HepG2 (cell line): ENCODE results near the gene PHF23. TPM values are rescaled to one million over a fixed set of nuclear protein-coding genes. Genes with fewer than 3 reads are reported as not detected.

Experiments used
- ETV6 ChIP-seq: sonication (generic); formaldehyde crosslinking; conservative IDR thresholded peaks from 2 replicates; pipeline ENCODE4 v1.4.0; 2020; ENCODE audit warnings: missing genetic modification reagents
- JDP2 ChIP-seq: sonication (generic); formaldehyde crosslinking; IDR thresholded peaks from 2 replicates; pipeline ENCODE4 v1.8.1; 2022; ENCODE audit warnings: missing genetic modification reagents, borderline replicate concordance
- MEIS1 ChIP-seq: sonication (generic); formaldehyde crosslinking; IDR thresholded peaks from 2 replicates; pipeline ENCODE4 v1.9.0; 2021; ENCODE audit warnings: mild to moderate bottlenecking, missing genetic modification reagents, moderate library complexity, borderline replicate concordance
- NR2F2 ChIP-seq: IDR thresholded peaks from 2 replicates; pipeline ENCODE4 v1.6.1; 2012; ENCODE audit warnings: low read depth, inconsistent platforms, borderline replicate concordance
- RBM39 ChIP-seq: fragments of 200-400 bp; formaldehyde crosslinking; IDR thresholded peaks from one replicate; pipeline ENCODE4 v1.6.1; 2018; ENCODE audit warnings: antibody characterized with exemption, mild to moderate bottlenecking, low read depth, low read length; ENCODE audit not compliant: poor library complexity, severe bottlenecking
- RFX5 ChIP-seq: IDR thresholded peaks from 2 replicates; pipeline ENCODE4 v1.6.1; 2011; ENCODE audit warnings: low read depth, low read length, improper control_type of control experiment
- TBX2 ChIP-seq: sonication (generic); formaldehyde crosslinking; IDR thresholded peaks from 2 replicates; pipeline ENCODE4 v1.5.0; 2020; ENCODE audit warnings: missing genetic modification reagents, mild to moderate bottlenecking, borderline replicate concordance
- ZNF33B ChIP-seq: sonication (generic); formaldehyde crosslinking; IDR thresholded peaks from 2 replicates; pipeline ENCODE4 v1.5.1; 2020; ENCODE audit warnings: mild to moderate bottlenecking, missing genetic modification reagents
- ZNF530 ChIP-seq: sonication (generic); formaldehyde crosslinking; IDR thresholded peaks from 2 replicates; pipeline ENCODE4 v1.5.0; 2020; ENCODE audit warnings: low read depth, mild to moderate bottlenecking, missing genetic modification reagents
- ZNF557 ChIP-seq: sonication (generic); formaldehyde crosslinking; IDR thresholded peaks from 2 replicates; pipeline ENCODE4 v1.4.0; 2020; ENCODE audit warnings: missing genetic modification reagents
- ZNF720 ChIP-seq: sonication (generic); formaldehyde crosslinking; IDR thresholded peaks from 2 replicates; pipeline ENCODE4 v1.4.0; 2020; ENCODE audit warnings: missing genetic modification reagents
- ZNF746 ChIP-seq: sonication (generic); formaldehyde crosslinking; IDR thresholded peaks from 2 replicates; pipeline ENCODE4 v1.8.0; 2022; ENCODE audit warnings: mild to moderate bottlenecking, missing genetic modification reagents
- polyA plus RNA-seq, 8 experiments: library from polyadenylated mRNA; depleted of rRNA in 3 of 8; stranded (reverse) in 7 of 8; unstranded in 1 of 8; fragments of >200 nt; fragmentation: Illumina TruSeq in 4 of 8; extraction: Trizol in 4 of 8; gene quantifications; 2 replicates each; pipeline versions ENCODE4 v1.2.1 to v1.2.3, GENCODE V29; 2011 to 2016; ENCODE audit warnings: low read depth in 4 of 8, missing spikeins in 1 of 8, mixed read lengths in 1 of 8; ENCODE audit not compliant: insufficient read depth in 1 of 8
- total RNA-seq, 5 experiments: library from RNA; depleted of rRNA; stranded (reverse); fragments of >200 nt; fragmentation: Illumina TruSeq; extraction: Trizol; gene quantifications; 2 replicates each; pipeline ENCODE4 v1.2.3, GENCODE V29; 2016; ENCODE audit warnings: low read depth in 1 of 5
- TF ChIP-seq, protein P1 (sequence below): sonication (generic); formaldehyde crosslinking; IDR thresholded peaks from 2 replicates; pipeline ENCODE4 v1.8.1; 2023; ENCODE audit warnings: mild to moderate bottlenecking, inconsistent platforms, moderate library complexity, missing genetic modification reagents, borderline replicate concordance
- TF ChIP-seq, protein P2 (sequence below): IDR thresholded peaks from 2 replicates; pipeline ENCODE4 v1.6.1; 2016; ENCODE audit warnings: low read depth, borderline replicate concordance
- TF ChIP-seq, protein P3 (sequence below): IDR thresholded peaks from 2 replicates; pipeline ENCODE4 v1.6.1; 2018; ENCODE audit warnings: missing genetic modification reagents, mild to moderate bottlenecking, missing compliant biosample characterization
- TF ChIP-seq, protein P4 (sequence below): sonication (generic); formaldehyde crosslinking; IDR thresholded peaks from 2 replicates; pipeline ENCODE4 v1.8.0; 2022; ENCODE audit warnings: missing genetic modification reagents, low read depth, mild to moderate bottlenecking, borderline replicate concordance
- TF ChIP-seq, protein P5 (sequence below): sonication (generic); formaldehyde crosslinking; IDR thresholded peaks from 2 replicates; pipeline ENCODE4 v1.5.1; 2020; ENCODE audit warnings: missing genetic modification reagents, mild to moderate bottlenecking, borderline replicate concordance
- TF ChIP-seq, protein P6 (sequence below): sonication (generic); formaldehyde crosslinking; IDR thresholded peaks from 2 replicates; pipeline ENCODE4 v1.4.0; 2020; ENCODE audit warnings: missing genetic modification reagents, low read depth, mild to moderate bottlenecking, borderline replicate concordance
- TF ChIP-seq, protein P7 (sequence below): IDR thresholded peaks from 2 replicates; pipeline ENCODE4 v1.6.1; 2016; ENCODE audit warnings: low read depth, control low read depth

Gene PHF23
- total and polyA plus RNA-seq, 2 of the 13 experiments (the other 11 are each of a cell fraction or from before 2014, with no cell fraction given): 27.6 to 33.2 TPM

DNA sequence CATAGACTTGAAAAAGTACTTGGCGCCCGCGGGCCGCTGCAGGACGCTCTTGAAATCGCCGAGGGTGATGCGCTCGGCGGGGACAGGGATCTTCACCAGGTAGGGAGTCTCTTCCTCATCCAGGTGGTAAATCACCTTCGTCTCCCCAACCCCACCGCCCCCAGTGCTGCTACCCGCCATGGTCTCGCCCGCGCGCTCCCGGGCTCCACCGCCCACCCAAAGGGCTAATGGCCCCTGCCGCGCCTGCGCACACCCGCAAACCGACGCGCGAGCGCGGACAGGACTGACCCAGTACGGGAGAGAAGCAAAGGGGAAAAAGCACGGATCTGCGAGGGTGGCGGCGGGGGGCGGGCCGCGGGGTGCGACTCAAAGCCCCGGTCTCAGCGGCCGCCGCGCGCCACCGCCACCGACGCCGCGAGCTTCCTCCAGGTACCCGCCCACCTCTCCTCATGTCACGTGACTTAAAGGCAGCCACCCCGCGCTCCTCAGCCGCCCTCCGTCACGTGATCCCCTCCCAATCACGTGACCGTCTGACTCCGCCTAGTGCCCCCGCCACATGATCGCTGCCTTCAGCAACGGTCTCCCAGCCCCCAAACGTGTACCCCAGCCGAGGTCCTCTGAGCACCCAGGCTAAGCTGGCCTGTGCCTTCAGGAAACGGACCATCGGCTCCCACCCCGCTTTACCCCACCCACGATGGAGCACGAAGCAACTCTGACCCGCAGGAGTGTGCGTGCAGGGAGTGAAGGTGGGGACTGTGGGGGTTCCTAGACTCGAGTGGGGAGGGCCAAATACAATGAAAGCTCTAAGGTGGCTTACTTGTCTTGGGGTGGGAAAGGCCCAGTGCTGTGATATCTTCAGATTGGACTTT is 4.9 kb downstream of the PHF23 start, which contains the start of gene DVL2 (continued):
- TF ChIP-seq, protein P1, sequence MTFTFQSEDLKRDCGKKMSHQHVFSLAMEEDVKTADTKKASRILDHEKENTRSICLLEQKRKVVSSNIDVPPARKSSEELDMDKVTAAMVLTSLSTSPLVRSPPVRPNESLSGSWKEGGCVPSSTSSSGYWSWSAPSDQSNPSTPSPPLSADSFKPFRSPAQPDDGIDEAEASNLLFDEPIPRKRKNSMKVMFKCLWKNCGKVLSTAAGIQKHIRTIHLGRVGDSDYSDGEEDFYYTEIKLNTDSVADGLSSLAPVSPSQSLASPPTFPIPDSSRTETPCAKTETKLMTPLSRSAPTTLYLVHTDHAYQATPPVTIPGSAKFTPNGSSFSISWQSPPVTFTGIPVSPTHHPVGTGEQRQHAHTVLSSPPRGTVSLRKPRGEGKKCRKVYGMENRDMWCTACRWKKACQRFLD (CRISPR knock-in tag): 0 out of 2 replicates have a peak, but pooled peaks have one; percentile 26
- TF ChIP-seq ZNF530 (CRISPR knock-in tag): no peak
- TF ChIP-seq, protein P2, sequence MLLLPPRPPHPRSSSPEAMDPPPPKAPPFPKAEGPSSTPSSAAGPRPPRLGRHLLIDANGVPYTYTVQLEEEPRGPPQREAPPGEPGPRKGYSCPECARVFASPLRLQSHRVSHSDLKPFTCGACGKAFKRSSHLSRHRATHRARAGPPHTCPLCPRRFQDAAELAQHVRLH: peak; percentile 59; the same call in 1 of the 2 replicates
- 0 out of 2 replicates have a peak, but pooled peaks have one; percentile 33 for TF ChIP-seq ZNF33B (CRISPR knock-in tag)
- peak; percentile 96 for TF ChIP-seq RBM39
- TF ChIP-seq RFX5: no peak; the same call in 1 of the 2 replicates
- TF ChIP-seq, protein P3, sequence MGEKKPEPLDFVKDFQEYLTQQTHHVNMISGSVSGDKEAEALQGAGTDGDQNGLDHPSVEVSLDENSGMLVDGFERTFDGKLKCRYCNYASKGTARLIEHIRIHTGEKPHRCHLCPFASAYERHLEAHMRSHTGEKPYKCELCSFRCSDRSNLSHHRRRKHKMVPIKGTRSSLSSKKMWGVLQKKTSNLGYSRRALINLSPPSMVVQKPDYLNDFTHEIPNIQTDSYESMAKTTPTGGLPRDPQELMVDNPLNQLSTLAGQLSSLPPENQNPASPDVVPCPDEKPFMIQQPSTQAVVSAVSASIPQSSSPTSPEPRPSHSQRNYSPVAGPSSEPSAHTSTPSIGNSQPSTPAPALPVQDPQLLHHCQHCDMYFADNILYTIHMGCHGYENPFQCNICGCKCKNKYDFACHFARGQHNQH (CRISPR knock-in tag): peak; percentile 73
- TF ChIP-seq, protein P4, sequence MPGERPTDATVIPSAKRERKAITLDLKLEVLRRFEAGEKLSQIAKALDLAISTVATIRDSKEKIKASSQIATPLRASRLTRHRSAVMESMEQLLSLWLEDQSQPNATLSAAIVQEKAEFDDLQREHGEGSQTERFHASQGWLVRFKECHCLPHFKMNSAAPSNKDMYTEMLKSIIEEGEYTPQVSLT (CRISPR knock-in tag): no peak; the same call in 1 of the 2 replicates
- TF ChIP-seq, protein P5, sequence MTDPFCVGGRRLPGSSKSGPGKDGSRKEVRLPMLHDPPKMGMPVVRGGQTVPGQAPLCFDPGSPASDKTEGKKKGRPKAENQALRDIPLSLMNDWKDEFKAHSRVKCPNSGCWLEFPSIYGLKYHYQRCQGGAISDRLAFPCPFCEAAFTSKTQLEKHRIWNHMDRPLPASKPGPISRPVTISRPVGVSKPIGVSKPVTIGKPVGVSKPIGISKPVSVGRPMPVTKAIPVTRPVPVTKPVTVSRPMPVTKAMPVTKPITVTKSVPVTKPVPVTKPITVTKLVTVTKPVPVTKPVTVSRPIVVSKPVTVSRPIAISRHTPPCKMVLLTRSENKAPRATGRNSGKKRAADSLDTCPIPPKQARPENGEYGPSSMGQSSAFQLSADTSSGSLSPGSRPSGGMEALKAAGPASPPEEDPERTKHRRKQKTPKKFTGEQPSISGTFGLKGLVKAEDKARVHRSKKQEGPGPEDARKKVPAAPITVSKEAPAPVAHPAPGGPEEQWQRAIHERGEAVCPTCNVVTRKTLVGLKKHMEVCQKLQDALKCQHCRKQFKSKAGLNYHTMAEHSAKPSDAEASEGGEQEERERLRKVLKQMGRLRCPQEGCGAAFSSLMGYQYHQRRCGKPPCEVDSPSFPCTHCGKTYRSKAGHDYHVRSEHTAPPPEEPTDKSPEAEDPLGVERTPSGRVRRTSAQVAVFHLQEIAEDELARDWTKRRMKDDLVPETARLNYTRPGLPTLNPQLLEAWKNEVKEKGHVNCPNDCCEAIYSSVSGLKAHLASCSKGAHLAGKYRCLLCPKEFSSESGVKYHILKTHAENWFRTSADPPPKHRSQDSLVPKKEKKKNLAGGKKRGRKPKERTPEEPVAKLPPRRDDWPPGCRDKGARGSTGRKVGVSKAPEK: no peak
- TF ChIP-seq, protein P6, sequence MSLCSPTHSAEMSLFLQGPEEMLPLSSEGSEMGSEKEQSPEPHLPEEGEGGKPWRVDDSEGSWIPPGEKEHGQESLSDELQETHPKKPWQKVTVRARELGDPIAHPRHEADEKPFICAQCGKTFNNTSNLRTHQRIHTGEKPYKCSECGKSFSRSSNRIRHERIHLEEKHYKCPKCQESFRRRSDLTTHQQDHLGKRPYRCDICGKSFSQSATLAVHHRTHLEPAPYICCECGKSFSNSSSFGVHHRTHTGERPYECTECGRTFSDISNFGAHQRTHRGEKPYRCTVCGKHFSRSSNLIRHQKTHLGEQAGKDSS (CRISPR knock-in tag): peak; percentile 75; the same call in 1 of the 2 replicates
- peak; percentile 77; the same call in 1 of the 2 replicates for TF ChIP-seq ZNF720 (CRISPR knock-in tag)
- TF ChIP-seq ZNF746: peak; percentile 61; the same call in 1 of the 2 replicates
- no peak for TF ChIP-seq NR2F2
- TF ChIP-seq, protein P7, sequence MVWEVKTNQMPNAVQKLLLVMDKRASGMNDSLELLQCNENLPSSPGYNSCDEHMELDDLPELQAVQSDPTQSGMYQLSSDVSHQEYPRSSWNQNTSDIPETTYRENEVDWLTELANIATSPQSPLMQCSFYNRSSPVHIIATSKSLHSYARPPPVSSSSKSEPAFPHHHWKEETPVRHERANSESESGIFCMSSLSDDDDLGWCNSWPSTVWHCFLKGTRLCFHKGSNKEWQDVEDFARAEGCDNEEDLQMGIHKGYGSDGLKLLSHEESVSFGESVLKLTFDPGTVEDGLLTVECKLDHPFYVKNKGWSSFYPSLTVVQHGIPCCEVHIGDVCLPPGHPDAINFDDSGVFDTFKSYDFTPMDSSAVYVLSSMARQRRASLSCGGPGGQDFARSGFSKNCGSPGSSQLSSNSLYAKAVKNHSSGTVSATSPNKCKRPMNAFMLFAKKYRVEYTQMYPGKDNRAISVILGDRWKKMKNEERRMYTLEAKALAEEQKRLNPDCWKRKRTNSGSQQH: peak; percentile 92; the same call in 1 of the 2 replicates
- TF ChIP-seq ZNF557 (CRISPR knock-in tag): 0 out of 2 replicates have a peak, but pooled peaks have one; percentile 92
- 0 out of 2 replicates have a peak, but pooled peaks have one; percentile 19 for TF ChIP-seq MEIS1 (CRISPR knock-in tag)
- TF ChIP-seq TBX2: peak; percentile 88
- TF ChIP-seq ETV6 (CRISPR knock-in tag): no peak
- no peak; the same call in 1 of the 2 replicates for TF ChIP-seq JDP2 (CRISPR knock-in tag)
